ENCODE measurements around the gene ZNF496. TPM values are rescaled to one million over a fixed set of nuclear protein-coding genes. Genes with fewer than 3 reads are reported as not detected.

The ZNF496 gene
- total and polyA plus RNA-seq, 3 donors from 2014 or later = 45.0 to 71.1 (median 61.6) TPM

DNA sequence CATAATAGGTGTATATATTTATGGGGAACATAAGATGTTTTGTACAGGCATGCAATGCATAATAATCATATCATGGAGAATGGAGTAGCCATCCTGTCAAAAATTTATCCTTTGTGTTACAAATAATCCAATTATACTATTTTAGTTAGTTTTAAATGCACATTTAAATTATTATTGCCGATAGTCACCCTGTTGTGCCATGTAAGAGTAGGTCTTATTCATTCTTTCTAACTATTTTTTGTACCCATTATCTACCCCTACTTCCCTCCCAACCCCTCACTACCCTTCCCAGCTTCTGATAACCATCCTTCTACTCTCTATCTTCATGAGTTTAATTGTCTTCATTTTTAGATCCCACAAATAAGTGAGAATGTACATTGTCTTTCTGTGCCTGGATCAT lies 84.1 kb downstream of the ZNF496 start:
- 90 to 100% methylated on average over 1 of the region's 1 CpG for WGBS, 2 donors
- H3K27me3 ChIP-seq = no peaks in the 10 kb centered on the region
- no peaks in the 10 kb centered on the region for H3K36me3 ChIP-seq (ENCODE audit: low read depth, missing control alignments)
- no peaks in the 10 kb centered on the region for H3K9me3 ChIP-seq
- TF ChIP-seq CTCF (IDR thresholded peaks at IDR 0.05) = no peak
- no peak for TF ChIP-seq POLR2A (IDR thresholded peaks at IDR 0.05)
- no peak overlapping the region for H3K4me3 ChIP-seq
- H3K4me1 ChIP-seq = no peaks in the 10 kb centered on the region
- intact Hi-C loops (cut with DNase I; ENCODE audit: low total_unique reads) = no loop called here
- DNase-seq = no peak
- H3K27ac ChIP-seq = no peak overlapping the region

Small RNA genes within 50 kb of the gene (small RNA-seq; reads per million reads assigned to genes)
- 0 reads per million in 2 donors for gene RF00019

Other genes starting within 250 kb of the ZNF496 start
- 10 to 100 TPM in 1 of 2 donors, 1 to 10 TPM in 1; 9.4 to 10.6 TPM for gene ZNF669, start 227.5 kb downstream of the ZNF496 start, total RNA-seq
- 12.1 TPM for gene ZNF669, start 227.5 kb downstream of the ZNF496 start, polyA plus RNA-seq (ENCODE audit: insufficient read depth, low read depth, low replicate concordance)
- 10 to 100 TPM; 12.9 to 17.3 TPM for gene ZNF124, start 159.8 kb downstream of the ZNF496 start, total RNA-seq
- gene ZNF124, start 159.8 kb downstream of the ZNF496 start, polyA plus RNA-seq (ENCODE audit: insufficient read depth, low read depth, low replicate concordance) = 22.0 TPM
- not detected for gene VN1R5, start 75.8 kb downstream of the ZNF496 start, total RNA-seq
- gene VN1R5, start 75.8 kb downstream of the ZNF496 start, polyA plus RNA-seq (ENCODE audit: insufficient read depth, low read depth, low replicate concordance) = not detected
- gene NLRP3, start 84.3 kb upstream of the ZNF496 start, total RNA-seq = 1 to 10 TPM in 1 of 2 donors, under 1 TPM in 1; 0.31 to 1.4 TPM
- 0.92 TPM for gene NLRP3, start 84.3 kb upstream of the ZNF496 start, polyA plus RNA-seq (ENCODE audit: insufficient read depth, low read depth, low replicate concordance)
- under 1 TPM in 1 of 2 donors, not detected in 1; 0.39 TPM for gene OR2B11, start 126.2 kb upstream of the ZNF496 start, total RNA-seq
- not detected for gene OR2B11, start 126.2 kb upstream of the ZNF496 start, polyA plus RNA-seq (ENCODE audit: insufficient read depth, low read depth, low replicate concordance)
- gene OR2C3, start 204.6 kb upstream of the ZNF496 start, total RNA-seq = under 1 TPM; 0.87 TPM
- gene OR2C3, start 204.6 kb upstream of the ZNF496 start, polyA plus RNA-seq (ENCODE audit: insufficient read depth, low read depth, low replicate concordance) = 0.55 TPM
- gene GCSAML, start 217.3 kb upstream of the ZNF496 start, total RNA-seq = 1 to 10 TPM; 2.8 to 3.7 TPM
- 8.4 TPM for gene GCSAML, start 217.3 kb upstream of the ZNF496 start, polyA plus RNA-seq (ENCODE audit: insufficient read depth, low read depth, low replicate concordance)